ENCODE data around the gene CD53.

DNA sequence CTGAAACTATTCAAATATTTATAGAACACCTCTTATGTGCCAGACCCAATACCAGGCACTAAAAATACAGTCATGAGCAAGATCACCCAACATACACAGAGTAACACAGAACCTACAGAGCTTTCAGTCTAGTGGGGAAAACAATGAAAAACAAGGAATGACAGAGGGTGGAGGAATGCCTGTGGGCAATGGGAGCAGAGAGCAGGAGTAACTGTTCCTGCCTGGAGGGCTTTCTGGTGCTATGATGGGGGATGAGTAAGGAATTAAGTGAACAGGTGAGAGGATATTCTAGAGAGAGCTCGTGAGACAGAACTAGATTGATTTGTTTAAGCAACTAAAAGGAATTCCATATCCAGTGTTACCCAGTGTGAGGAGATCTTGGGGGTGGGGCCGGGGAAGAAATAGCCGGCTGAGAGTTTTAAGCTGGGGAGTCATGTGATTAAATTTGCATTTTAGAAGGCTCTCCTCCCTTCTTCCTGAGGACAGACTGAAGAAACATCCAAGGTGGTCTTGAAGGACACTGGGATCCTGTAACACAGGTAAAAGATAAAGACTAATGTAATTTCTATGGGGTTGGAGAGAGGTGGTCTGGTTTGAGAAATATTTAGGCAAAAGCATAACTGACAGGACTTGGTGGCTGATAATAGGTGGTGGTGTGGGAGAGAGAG lies 2.1 kb upstream of the CD53 start:
- TF ChIP-seq, protein P1, sequence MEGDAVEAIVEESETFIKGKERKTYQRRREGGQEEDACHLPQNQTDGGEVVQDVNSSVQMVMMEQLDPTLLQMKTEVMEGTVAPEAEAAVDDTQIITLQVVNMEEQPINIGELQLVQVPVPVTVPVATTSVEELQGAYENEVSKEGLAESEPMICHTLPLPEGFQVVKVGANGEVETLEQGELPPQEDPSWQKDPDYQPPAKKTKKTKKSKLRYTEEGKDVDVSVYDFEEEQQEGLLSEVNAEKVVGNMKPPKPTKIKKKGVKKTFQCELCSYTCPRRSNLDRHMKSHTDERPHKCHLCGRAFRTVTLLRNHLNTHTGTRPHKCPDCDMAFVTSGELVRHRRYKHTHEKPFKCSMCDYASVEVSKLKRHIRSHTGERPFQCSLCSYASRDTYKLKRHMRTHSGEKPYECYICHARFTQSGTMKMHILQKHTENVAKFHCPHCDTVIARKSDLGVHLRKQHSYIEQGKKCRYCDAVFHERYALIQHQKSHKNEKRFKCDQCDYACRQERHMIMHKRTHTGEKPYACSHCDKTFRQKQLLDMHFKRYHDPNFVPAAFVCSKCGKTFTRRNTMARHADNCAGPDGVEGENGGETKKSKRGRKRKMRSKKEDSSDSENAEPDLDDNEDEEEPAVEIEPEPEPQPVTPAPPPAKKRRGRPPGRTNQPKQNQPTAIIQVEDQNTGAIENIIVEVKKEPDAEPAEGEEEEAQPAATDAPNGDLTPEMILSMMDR (IDR thresholded peaks at IDR 0.05; ENCODE audit: insufficient read depth, low read length): no peak
- no peak for TF ChIP-seq POLR2AphosphoS5 (IDR thresholded peaks at IDR 0.05; ENCODE audit: low read depth)
- TF ChIP-seq, protein P2, sequence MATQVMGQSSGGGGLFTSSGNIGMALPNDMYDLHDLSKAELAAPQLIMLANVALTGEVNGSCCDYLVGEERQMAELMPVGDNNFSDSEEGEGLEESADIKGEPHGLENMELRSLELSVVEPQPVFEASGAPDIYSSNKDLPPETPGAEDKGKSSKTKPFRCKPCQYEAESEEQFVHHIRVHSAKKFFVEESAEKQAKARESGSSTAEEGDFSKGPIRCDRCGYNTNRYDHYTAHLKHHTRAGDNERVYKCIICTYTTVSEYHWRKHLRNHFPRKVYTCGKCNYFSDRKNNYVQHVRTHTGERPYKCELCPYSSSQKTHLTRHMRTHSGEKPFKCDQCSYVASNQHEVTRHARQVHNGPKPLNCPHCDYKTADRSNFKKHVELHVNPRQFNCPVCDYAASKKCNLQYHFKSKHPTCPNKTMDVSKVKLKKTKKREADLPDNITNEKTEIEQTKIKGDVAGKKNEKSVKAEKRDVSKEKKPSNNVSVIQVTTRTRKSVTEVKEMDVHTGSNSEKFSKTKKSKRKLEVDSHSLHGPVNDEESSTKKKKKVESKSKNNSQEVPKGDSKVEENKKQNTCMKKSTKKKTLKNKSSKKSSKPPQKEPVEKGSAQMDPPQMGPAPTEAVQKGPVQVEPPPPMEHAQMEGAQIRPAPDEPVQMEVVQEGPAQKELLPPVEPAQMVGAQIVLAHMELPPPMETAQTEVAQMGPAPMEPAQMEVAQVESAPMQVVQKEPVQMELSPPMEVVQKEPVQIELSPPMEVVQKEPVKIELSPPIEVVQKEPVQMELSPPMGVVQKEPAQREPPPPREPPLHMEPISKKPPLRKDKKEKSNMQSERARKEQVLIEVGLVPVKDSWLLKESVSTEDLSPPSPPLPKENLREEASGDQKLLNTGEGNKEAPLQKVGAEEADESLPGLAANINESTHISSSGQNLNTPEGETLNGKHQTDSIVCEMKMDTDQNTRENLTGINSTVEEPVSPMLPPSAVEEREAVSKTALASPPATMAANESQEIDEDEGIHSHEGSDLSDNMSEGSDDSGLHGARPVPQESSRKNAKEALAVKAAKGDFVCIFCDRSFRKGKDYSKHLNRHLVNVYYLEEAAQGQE (IDR thresholded peaks at IDR 0.05; ENCODE audit: insufficient replicate concordance, low read depth): no peak
- TF ChIP-seq GABPA (IDR thresholded peaks at IDR 0.05; ENCODE audit: low read depth): no peak
